ENCODE measurements around the gene TEKT5.
"Not testable (repeated sequence)": the region's sequence is repeated elsewhere in the genome, so short reads cannot be mapped to it uniquely, and the experiment has no call there.

Gene TEKT5

GRCh38 chr16:10684511-10685151, 10.1 kb downstream of the TEKT5 start:
- no peak for DNase-seq (ENCODE audit: low read depth)
- H3K4me3 ChIP-seq (ENCODE audit: low read length): no peak overlapping the region
- TF ChIP-seq CTCF (conservative IDR thresholded peaks at IDR 0.05; ENCODE audit: low read length): no peak

GRCh38 chr16:10683170-10683569, 11.6 kb downstream of the TEKT5 start:
- DNase-seq (ENCODE audit: low read depth): no peak
- TF ChIP-seq CTCF (conservative IDR thresholded peaks at IDR 0.05; ENCODE audit: low read length): no peak
- H3K4me3 ChIP-seq (ENCODE audit: low read length): no peak overlapping the region

- no peak for DNase-seq (ENCODE audit: low read depth)
- no peak for TF ChIP-seq CTCF (conservative IDR thresholded peaks at IDR 0.05; ENCODE audit: low read length)
- no peak overlapping the region for H3K4me3 ChIP-seq (ENCODE audit: low read length)
These were observed 12.1 kb downstream of the TEKT5 start for GRCh38 chr16:10682604-10683003.

- no peak overlapping the region for H3K4me3 ChIP-seq (ENCODE audit: low read length)
- no peak for DNase-seq (ENCODE audit: low read depth)
- no peak for TF ChIP-seq CTCF (conservative IDR thresholded peaks at IDR 0.05; ENCODE audit: low read length)
These were observed 13.1 kb downstream of the TEKT5 start for GRCh38 chr16:10681310-10682308.

- no peak for DNase-seq (ENCODE audit: low read depth)
- no peak for TF ChIP-seq CTCF (conservative IDR thresholded peaks at IDR 0.05; ENCODE audit: low read length)
These were observed 14.8 kb downstream of the TEKT5 start for GRCh38 chr16:10679921-10680320.

GRCh38 chr16:10679441-10679840, 15.3 kb downstream of the TEKT5 start:
- H3K4me3 ChIP-seq (ENCODE audit: low read length); DNase-seq (ENCODE audit: low read depth): not testable (repeated sequence)

More at GRCh38 chr16:10679921-10680320, 14.8 kb downstream of the TEKT5 start:
- no peak overlapping the region for H3K4me3 ChIP-seq (ENCODE audit: low read length)

- DNase-seq (ENCODE audit: low read depth): no peak
- H3K4me3 ChIP-seq (ENCODE audit: low read length): no peak overlapping the region
- TF ChIP-seq CTCF (conservative IDR thresholded peaks at IDR 0.05; ENCODE audit: low read length): no peak
These were observed 16.1 kb downstream of the TEKT5 start for GRCh38 chr16:10678655-10679054.

All from AG10803 (cell line).